Heart left ventricle (tissue), 13 donors: Measurements from ENCODE around the gene TNS1.

ENCODE experiments used
- POLR2A ChIP-seq, 2 donors: fragments of 450-650 bp; IDR thresholded peaks; one replicate each; pipeline ENCODE4 v1.6.1; 2017; ENCODE audit warnings: antibody characterized with exemption in 2 of 2, mild to moderate bottlenecking in 2 of 2, moderate library complexity in 2 of 2
- TF ChIP-seq, protein P1 (sequence below), 12 donors: fragments of 200-600 bp; sonication (generic) in 4 of 12; IDR thresholded peaks; one replicate each; pipeline versions ENCODE4 v1.5.0 to v1.8.0; 2018 to 2022; ENCODE audit warnings: antibody characterized with exemption in 12 of 12, mild to moderate bottlenecking in 5 of 12
- donor health status: ischemic (EF 13 %, LVEDD 7.1; RV severe dilation, severe dysfunction).
- donor health status: DM: no; HTN: yes; CAD: no.
- donor health status: DM: no; HTN: no; CAD: no.
- donor health status: ischemic (EF 25% LVEDD 6.9; RV normal size, moderate dysfunction).
- donor health status: ischemic (EF 25% LVEDD 5.7; RV mildly dilated, moderate dysfunction).
- donor health status: ischemic (EF 35%, LVEDD 5.7; RV mildly dilated, moderate dysfunction).
- donor health status: nonischemic (EF 11% LVEDD 7.7; RV severe dilation, severe dysfunction).
- donor health status: DM: yes; HTN: yes; CAD: no.
- donor health status: PGD.
- donor health status: ischemic (EF 29% LVEDD 5.4; RV normal size, mild dysfunction).
- donor health status: nonischemic (EF 23%, LVEDD 6.1; RV moderate dilation, normal function).

DNA sequence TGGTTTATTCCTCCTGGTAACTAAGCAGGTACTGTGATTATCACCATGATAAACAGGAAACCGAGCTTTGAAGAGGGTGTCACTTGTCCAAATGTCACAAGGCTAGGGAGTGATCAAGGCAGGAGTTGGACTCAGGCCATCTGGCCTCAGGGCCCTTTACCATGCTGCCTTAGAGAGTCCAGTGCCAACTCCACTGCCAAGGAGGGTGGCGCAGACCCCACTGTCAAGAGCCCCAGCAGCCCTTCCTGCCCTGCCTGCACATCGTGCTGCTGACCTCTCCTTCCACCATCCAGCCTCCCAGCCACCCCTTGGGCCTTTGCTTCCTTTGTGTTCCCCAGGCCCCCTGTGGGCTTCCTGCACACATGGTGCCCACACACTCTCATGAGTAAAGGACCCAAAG lies 48.3 kb downstream of the TNS1 start:
- TF ChIP-seq, protein P1, sequence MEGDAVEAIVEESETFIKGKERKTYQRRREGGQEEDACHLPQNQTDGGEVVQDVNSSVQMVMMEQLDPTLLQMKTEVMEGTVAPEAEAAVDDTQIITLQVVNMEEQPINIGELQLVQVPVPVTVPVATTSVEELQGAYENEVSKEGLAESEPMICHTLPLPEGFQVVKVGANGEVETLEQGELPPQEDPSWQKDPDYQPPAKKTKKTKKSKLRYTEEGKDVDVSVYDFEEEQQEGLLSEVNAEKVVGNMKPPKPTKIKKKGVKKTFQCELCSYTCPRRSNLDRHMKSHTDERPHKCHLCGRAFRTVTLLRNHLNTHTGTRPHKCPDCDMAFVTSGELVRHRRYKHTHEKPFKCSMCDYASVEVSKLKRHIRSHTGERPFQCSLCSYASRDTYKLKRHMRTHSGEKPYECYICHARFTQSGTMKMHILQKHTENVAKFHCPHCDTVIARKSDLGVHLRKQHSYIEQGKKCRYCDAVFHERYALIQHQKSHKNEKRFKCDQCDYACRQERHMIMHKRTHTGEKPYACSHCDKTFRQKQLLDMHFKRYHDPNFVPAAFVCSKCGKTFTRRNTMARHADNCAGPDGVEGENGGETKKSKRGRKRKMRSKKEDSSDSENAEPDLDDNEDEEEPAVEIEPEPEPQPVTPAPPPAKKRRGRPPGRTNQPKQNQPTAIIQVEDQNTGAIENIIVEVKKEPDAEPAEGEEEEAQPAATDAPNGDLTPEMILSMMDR (IDR thresholded peaks at IDR 0.05) = no peak
- TF ChIP-seq POLR2A (IDR thresholded peaks at IDR 0.05) = no peak
